Keratinocyte (primary cell): ENCODE results near the gene WDR27. TPM values are rescaled to one million over a fixed set of nuclear protein-coding genes. Genes with fewer than 3 reads are reported as not detected.

Experiments used
- DNase-seq: peaks from one replicate; pipeline ENCODE4 v3.0.0-alpha.2; 2011; ENCODE audit warnings: low read depth, missing footprints, low spot score
- FAIRE-seq: peaks from 2 replicates; lab custom pipeline; 2011; peaks lifted over from hg19 to GRCh38; lab: Jason Lieb, UNC
- H2AFZ ChIP-seq: 2 replicates; pipeline ENCODE4 v1.6.0; 2012; ENCODE audit warnings: low read length, control low read depth, inconsistent platforms; ENCODE audit not compliant: control insufficient read depth
- H3K27ac ChIP-seq: 2 replicates; pipeline ENCODE4 v1.5.1; 2011; ENCODE audit warnings: low read length; ENCODE audit not compliant: control insufficient read depth, insufficient read depth
- H3K27me3 ChIP-seq: 3 replicates; pipeline ENCODE4 v1.6.0; 2011; ENCODE audit warnings: low read length; ENCODE audit not compliant: control insufficient read depth, insufficient read depth; ENCODE audit errors: extremely low read depth
- H3K36me3 ChIP-seq, 2 experiments: 2 replicates in 1 of 2; 3 replicates in 1 of 2; pipeline ENCODE4 v1.5.1; 2011; ENCODE audit warnings: low read length in 2 of 2, mild to moderate bottlenecking in 1 of 2; ENCODE audit not compliant: control insufficient read depth in 2 of 2, insufficient read depth in 2 of 2; ENCODE audit errors: extremely low read depth in 1 of 2
- H3K4me1 ChIP-seq: 3 replicates; pipeline ENCODE4 v1.5.1; 2011; ENCODE audit warnings: low read length; ENCODE audit not compliant: control insufficient read depth, insufficient read depth; ENCODE audit errors: extremely low read depth
- H3K4me2 ChIP-seq: 3 replicates; pipeline ENCODE4 v1.6.0; 2011; ENCODE audit warnings: low read depth, low read length; ENCODE audit not compliant: control insufficient read depth, insufficient read depth; ENCODE audit errors: extremely low read depth
- H3K4me3 ChIP-seq, 3 experiments: fragments of 200-600 bp in 1 of 3; sonication (generic) in 1 of 3; 2 replicates in 2 of 3; 3 replicates in 1 of 3; pipeline ENCODE4 v1.5.1; 2011 to 2016; ENCODE audit warnings: low read length in 3 of 3, mild to moderate bottlenecking in 3 of 3, control low read depth in 2 of 3, inconsistent platforms in 1 of 3, low read depth in 1 of 3, mixed read lengths in 1 of 3, mixed run types in 1 of 3, moderate library complexity in 1 of 3; ENCODE audit not compliant: control insufficient read depth in 2 of 3, insufficient read depth in 2 of 3; ENCODE audit errors: extremely low read depth in 1 of 3
- H3K79me2 ChIP-seq: 2 replicates; pipeline ENCODE4 v1.6.0; 2012; ENCODE audit warnings: low read length; ENCODE audit not compliant: control insufficient read depth, insufficient read depth
- H3K9ac ChIP-seq: 3 replicates; pipeline ENCODE4 v1.6.0; 2011; ENCODE audit warnings: low read length; ENCODE audit not compliant: control insufficient read depth, insufficient read depth; ENCODE audit errors: extremely low read depth
- H3K9me1 ChIP-seq: 3 replicates; pipeline ENCODE4 v1.6.0; 2011; ENCODE audit warnings: low read length; ENCODE audit not compliant: control insufficient read depth, insufficient read depth; ENCODE audit errors: extremely low read depth
- H3K9me3 ChIP-seq: 2 replicates; pipeline ENCODE4 v1.5.1; 2012; ENCODE audit warnings: low read depth, low read length; ENCODE audit not compliant: control insufficient read depth
- H4K20me1 ChIP-seq: 3 replicates; pipeline ENCODE4 v1.6.0; 2011; ENCODE audit warnings: low read length; ENCODE audit not compliant: control insufficient read depth, insufficient read depth; ENCODE audit errors: extremely low read depth
- CTCF ChIP-seq, 3 experiments: IDR thresholded peaks in 1 of 3; conservative IDR thresholded peaks in 1 of 3; optimal IDR thresholded peaks in 1 of 3; 2 replicates in 2 of 3; 3 replicates in 1 of 3; pipeline versions ENCODE3 to v1.5.1; 2011; ENCODE audit warnings: low read length in 3 of 3, mild to moderate bottlenecking in 3 of 3, moderate library complexity in 2 of 3, control low read depth in 1 of 3, inconsistent platforms in 1 of 3; ENCODE audit not compliant: insufficient read depth in 2 of 3; ENCODE audit errors: extremely low read depth in 1 of 3
- EZH2 ChIP-seq: IDR thresholded peaks from one replicate; pipeline ENCODE4 v1.6.1; 2012; ENCODE audit warnings: inconsistent platforms, mild to moderate bottlenecking, low read length, moderate library complexity
- dilution Hi-C: fragments of 300-500 bp; cut with MboI; formaldehyde crosslinking; loops from one replicate; pipeline ENCODE4 v1.7.0; 2020; ENCODE audit warnings: low sequenced_read_pairs; ENCODE audit not compliant: extremely low pct_ligation_motif_present
- polyA plus RNA-seq, 5 experiments: library from polyadenylated mRNA; depleted of rRNA in 3 of 5; stranded (reverse) in 3 of 5; stranded (forward) in 1 of 5; unstranded in 1 of 5; fragments of >200 nt; gene quantifications; 1 replicate in 1 of 5; 2 replicates in 3 of 5; 3 replicates in 1 of 5; pipeline versions ENCODE4 v1.2.1 to v1.2.3, GENCODE V29; 2011 to 2012; ENCODE audit warnings: missing spikeins in 2 of 5, low read depth in 1 of 5, low replicate concordance in 1 of 5

The WDR27 gene
- polyA plus RNA-seq, 1 donor (not counting 4 experiments of a cell fraction or from before 2014, with no cell fraction given), result 17.8 TPM

- Histone ChIP-seq H3K79me2 (no peaks in the 10 kb centered on the region), H3K9ac (no peak overlapping the region), H3K36me3 (peaks cover 0 to 2% of the 10 kb centered on the region in 2 experiments), H3K4me3 (no peak overlapping the region), H3K4me2 (no peak overlapping the region), H3K9me3 (no peaks in the 10 kb centered on the region), H3K27me3 (no peaks in the 10 kb centered on the region), H3K4me1 (peaks cover 18% of the 10 kb centered on the region), H2AFZ (no peak overlapping the region), H3K27ac (peak overlapping the region; percentile 42), H3K9me1 (no peaks in the 10 kb centered on the region), H4K20me1 (no peaks in the 10 kb centered on the region)
- TF ChIP-seq CTCF (optimal IDR thresholded peaks at IDR 0.05 in 1 of 3, IDR thresholded peaks at IDR 0.05 in 1 of 3, conservative IDR thresholded peaks at IDR 0.05 in 1 of 3; ENCODE audit: extremely low read depth in 1 of 3, insufficient read depth in 2 of 3, low read length in 3 of 3), result no peak
- TF ChIP-seq EZH2, result no peak
- FAIRE-seq (no peak), DNase-seq (no peak)
- dilution Hi-C loops, result no loop called here
Measured at GRCh38 chr6:169619650-169620049, 82.2 kb downstream of the WDR27 start.

GRCh38 chr6:169618526-169619490 lies 83.0 kb downstream of the WDR27 start:
- Histone ChIP-seq H3K9me3 (no peaks in the 10 kb centered on the region), H3K27me3 (no peaks in the 10 kb centered on the region), H3K4me3 (no peak overlapping the region), H3K4me1 (peaks cover 18% of the 10 kb centered on the region), H3K36me3 (no peaks in the 10 kb centered on the region), H3K4me2 (no peak overlapping the region), H2AFZ (no peak overlapping the region), H3K79me2 (no peaks in the 10 kb centered on the region), H3K9ac (no peak overlapping the region), H3K9me1 (no peaks in the 10 kb centered on the region), H4K20me1 (no peaks in the 10 kb centered on the region), H3K27ac (no peak overlapping the region)
- TF ChIP-seq EZH2, result no peak
- TF ChIP-seq CTCF (optimal IDR thresholded peaks at IDR 0.05 in 1 of 3, IDR thresholded peaks at IDR 0.05 in 1 of 3, conservative IDR thresholded peaks at IDR 0.05 in 1 of 3; ENCODE audit: extremely low read depth in 1 of 3, insufficient read depth in 2 of 3, low read length in 3 of 3), result no peak
- FAIRE-seq (no peak), DNase-seq (no peak)
- dilution Hi-C loops, result no loop called here
